ENCODE results near the gene AGAP5. TPM values are rescaled to one million over a fixed set of nuclear protein-coding genes. Genes with fewer than 3 reads are reported as not detected.

The AGAP5 gene
- total RNA-seq, 1 experiment from 2014 or later = 13.4 TPM

DNA sequence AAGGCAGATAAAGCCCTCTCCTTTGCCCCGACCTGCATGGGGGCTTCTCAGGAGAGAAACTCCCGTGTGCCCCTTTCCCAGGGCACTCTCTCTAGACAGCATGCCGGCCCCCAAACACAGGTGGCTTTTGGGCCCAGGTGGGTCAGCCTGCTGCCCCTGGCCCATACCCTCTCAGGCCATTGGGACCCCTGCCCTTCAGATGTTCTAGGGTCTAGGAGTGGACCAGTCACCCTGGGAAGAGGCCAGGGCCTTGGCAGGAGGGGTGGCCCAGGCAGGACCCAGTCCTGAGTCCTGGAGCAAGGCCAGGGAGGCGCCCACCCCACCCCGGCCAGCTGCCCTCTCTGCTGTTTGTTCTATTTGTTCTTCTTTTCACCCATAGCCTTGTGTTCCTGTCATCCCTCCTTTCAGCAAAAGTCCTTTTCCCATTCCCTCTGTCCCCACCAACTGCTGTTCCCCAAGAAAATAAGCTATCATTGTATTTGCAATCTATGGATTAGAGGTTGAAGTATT is 36.9 kb upstream of the AGAP5 start:
- Histone ChIP-seq H3K27me3 (ENCODE audit: insufficient read depth, low read depth) (no peaks in the 10 kb centered on the region), H3K4me1 (replicated peaks; ENCODE audit: insufficient read depth) (peaks cover 9% of the 10 kb centered on the region), H3F3A (ENCODE audit: insufficient read depth, low read depth) (peaks cover 23% of the 10 kb centered on the region; the same call in 1 of the 2 replicates), H2AFZ (no peak overlapping the region), H3K27ac (no peak overlapping the region), H3K4me2 (no peak overlapping the region), H3K9me3 (ENCODE audit: insufficient read depth, low read depth) (no peaks in the 10 kb centered on the region), H3K4me3 (no peak overlapping the region), H3K9me2 (ENCODE audit: insufficient read depth) (no peaks in the 10 kb centered on the region), H3K36me3 (ENCODE audit: low read depth) (no peaks in the 10 kb centered on the region), H3K79me2 (ENCODE audit: low read depth) (peaks cover 22% of the 10 kb centered on the region), H4K20me1 (ENCODE audit: insufficient read depth) (no peaks in the 10 kb centered on the region)
- TF ChIP-seq, protein P1, sequence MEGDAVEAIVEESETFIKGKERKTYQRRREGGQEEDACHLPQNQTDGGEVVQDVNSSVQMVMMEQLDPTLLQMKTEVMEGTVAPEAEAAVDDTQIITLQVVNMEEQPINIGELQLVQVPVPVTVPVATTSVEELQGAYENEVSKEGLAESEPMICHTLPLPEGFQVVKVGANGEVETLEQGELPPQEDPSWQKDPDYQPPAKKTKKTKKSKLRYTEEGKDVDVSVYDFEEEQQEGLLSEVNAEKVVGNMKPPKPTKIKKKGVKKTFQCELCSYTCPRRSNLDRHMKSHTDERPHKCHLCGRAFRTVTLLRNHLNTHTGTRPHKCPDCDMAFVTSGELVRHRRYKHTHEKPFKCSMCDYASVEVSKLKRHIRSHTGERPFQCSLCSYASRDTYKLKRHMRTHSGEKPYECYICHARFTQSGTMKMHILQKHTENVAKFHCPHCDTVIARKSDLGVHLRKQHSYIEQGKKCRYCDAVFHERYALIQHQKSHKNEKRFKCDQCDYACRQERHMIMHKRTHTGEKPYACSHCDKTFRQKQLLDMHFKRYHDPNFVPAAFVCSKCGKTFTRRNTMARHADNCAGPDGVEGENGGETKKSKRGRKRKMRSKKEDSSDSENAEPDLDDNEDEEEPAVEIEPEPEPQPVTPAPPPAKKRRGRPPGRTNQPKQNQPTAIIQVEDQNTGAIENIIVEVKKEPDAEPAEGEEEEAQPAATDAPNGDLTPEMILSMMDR (conservative IDR thresholded peaks at IDR 0.05) = no peak
- no peak for TF ChIP-seq EZH2 (IDR thresholded peaks at IDR 0.05; ENCODE audit: low read depth)
- no TSS peak for BruUV-seq (replicated peaks)
- CTCF ChIA-PET = interaction anchor here (0.6 kb wide), 2 partner anchors 11 to 481 kb away, joined by 3 to 4 read pairs; no protein-coding TSS in a partner anchor
- POLR2A ChIA-PET (ENCODE audit: unreplicated experiment) = interaction anchor here (0.5 kb wide), 1 partner anchor 456 kb away, joined by 3 read pairs; no protein-coding TSS in a partner anchor
- DNase-seq = no peak
- intact Hi-C loops (cut with micrococcal nuclease; ENCODE audit: unreplicated experiment) = no loop called here

DNA sequence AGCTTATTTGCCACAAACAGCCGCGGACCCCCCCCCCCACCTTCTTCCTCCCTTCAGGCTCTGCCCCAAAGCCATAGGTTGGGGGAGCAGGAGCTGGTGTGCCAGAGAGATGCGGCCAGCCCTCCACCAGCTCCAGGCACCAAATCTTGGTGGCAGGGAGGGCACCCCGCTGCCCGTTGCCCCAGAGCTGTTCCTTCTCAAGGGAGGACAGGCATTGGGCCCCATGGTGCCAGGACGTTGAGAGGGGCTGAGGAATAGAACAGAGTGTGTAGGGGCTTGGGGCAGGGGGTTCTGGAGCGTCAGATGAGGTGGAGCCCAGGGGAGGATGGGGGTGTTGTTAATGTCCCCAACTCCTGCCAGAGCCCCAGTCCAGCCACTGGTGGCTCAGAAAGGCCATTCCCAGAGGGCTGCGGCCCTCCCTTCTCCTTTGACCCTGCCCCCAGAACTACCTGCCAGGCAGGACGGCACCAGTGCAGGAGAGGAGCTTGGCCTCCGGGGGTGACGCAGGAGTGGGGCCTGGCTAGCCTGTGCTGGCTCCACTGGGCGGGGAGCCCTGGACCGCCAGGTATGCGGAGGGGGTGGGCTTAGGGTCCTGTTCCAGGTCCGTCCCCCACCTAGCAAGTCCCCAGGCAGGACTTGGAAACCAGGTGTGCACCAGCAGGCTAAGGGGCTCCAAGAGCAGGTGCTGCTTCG is 36.3 kb upstream of the AGAP5 start:
- intact Hi-C loops (cut with micrococcal nuclease; ENCODE audit: unreplicated experiment) = no loop called here
- H3F3A ChIP-seq (ENCODE audit: insufficient read depth, low read depth) = peaks cover 28% of the 10 kb centered on the region; the same call in 1 of the 2 replicates
- CTCF ChIA-PET = interaction anchor here (0.6 kb wide), 1 partner anchor 1127 kb away, joined by 3 read pairs; no protein-coding TSS in a partner anchor
- H3K27me3 ChIP-seq (ENCODE audit: insufficient read depth, low read depth) = no peaks in the 10 kb centered on the region
- no peaks in the 10 kb centered on the region for H3K36me3 ChIP-seq (ENCODE audit: low read depth)
- H3K4me2 ChIP-seq = no peak overlapping the region
- DNase-seq = no peak
- no peaks in the 10 kb centered on the region for H3K9me3 ChIP-seq (ENCODE audit: insufficient read depth, low read depth)
- H3K9me2 ChIP-seq (ENCODE audit: insufficient read depth) = no peaks in the 10 kb centered on the region
- no peak overlapping the region for H3K27ac ChIP-seq
- no TSS peak for BruUV-seq (replicated peaks)
- TF ChIP-seq EZH2 (IDR thresholded peaks at IDR 0.05; ENCODE audit: low read depth) = no peak
- TF ChIP-seq, protein P1 (conservative IDR thresholded peaks at IDR 0.05) = no peak
- H2AFZ ChIP-seq = no peak overlapping the region
- H3K79me2 ChIP-seq (ENCODE audit: low read depth) = peaks cover 27% of the 10 kb centered on the region
- H3K4me1 ChIP-seq (replicated peaks; ENCODE audit: insufficient read depth) = peaks cover 9% of the 10 kb centered on the region
- H4K20me1 ChIP-seq (ENCODE audit: insufficient read depth) = no peaks in the 10 kb centered on the region
- POLR2A ChIA-PET (ENCODE audit: unreplicated experiment) = interaction anchor here (0.5 kb wide), 1 partner anchor 456 kb away, joined by 3 read pairs; no protein-coding TSS in a partner anchor
- H3K4me3 ChIP-seq = no peak overlapping the region

DNA sequence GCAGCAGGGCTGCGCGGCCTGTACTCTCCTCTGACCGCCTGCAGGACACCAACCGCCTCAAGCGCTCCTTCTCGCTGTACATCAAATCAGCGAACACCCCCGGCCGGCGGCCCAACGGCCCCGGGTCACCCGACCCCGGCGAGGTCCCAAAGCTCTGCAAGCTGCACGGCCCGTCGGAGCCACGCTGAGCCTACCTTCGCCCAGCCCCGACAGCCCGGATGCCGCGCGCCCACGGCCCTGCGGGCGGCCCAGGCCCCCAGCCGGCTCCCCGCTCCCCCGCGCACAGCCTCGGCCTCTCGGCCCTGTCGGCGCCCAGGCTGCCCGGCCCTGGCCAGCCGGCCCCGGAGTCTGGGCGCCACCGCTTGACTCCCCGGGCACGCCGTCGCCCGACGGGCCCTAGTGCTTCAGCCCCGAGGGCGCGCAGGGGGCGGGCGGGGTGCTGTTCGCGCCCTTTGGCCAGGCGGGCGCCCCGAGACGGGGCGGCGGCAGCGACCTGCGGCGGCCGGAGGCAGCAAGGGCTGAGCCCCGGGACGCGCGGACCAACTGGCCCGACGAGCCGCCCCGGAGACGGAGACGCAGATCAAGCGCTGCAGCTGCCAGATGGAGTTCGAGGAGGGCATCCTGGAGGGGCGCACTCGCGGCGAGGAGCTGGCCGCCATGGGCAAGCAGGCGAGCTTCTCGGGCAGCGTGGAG is 35.2 kb upstream of the AGAP5 start:
- Histone ChIP-seq H3K4me3 (no peak overlapping the region), H3K27ac (no peak overlapping the region), H3K27me3 (ENCODE audit: insufficient read depth, low read depth) (no peaks in the 10 kb centered on the region), H3K4me2 (no peak overlapping the region), H3K36me3 (ENCODE audit: low read depth) (no peaks in the 10 kb centered on the region), H3K79me2 (ENCODE audit: low read depth) (peaks cover 38% of the 10 kb centered on the region), H3K4me1 (replicated peaks; ENCODE audit: insufficient read depth) (peaks cover 15% of the 10 kb centered on the region), H3F3A (ENCODE audit: insufficient read depth, low read depth) (peaks cover 28% of the 10 kb centered on the region; the same call in 1 of the 2 replicates), H3K9me2 (ENCODE audit: insufficient read depth) (no peaks in the 10 kb centered on the region), H4K20me1 (ENCODE audit: insufficient read depth) (no peaks in the 10 kb centered on the region), H2AFZ (no peak overlapping the region), H3K9me3 (ENCODE audit: insufficient read depth, low read depth) (no peaks in the 10 kb centered on the region)
- TF ChIP-seq, protein P1 (conservative IDR thresholded peaks at IDR 0.05) = no peak
- no peak for TF ChIP-seq EZH2 (IDR thresholded peaks at IDR 0.05; ENCODE audit: low read depth)
- DNase-seq = no peak
- BruUV-seq (replicated peaks) = no TSS peak
- CTCF ChIA-PET = no interaction called here
- POLR2A ChIA-PET (ENCODE audit: unreplicated experiment) = no interaction called here
- intact Hi-C loops (cut with micrococcal nuclease; ENCODE audit: unreplicated experiment) = no loop called here

Measured in PC-9 (cell line).